ENCODE measurements around the gene C10orf53.
"Not testable (repeated sequence)": the region's sequence is repeated elsewhere in the genome, so short reads cannot be mapped to it uniquely, and the experiment has no call there.

C10orf53 gene

GRCh38 chr10:49666685-49667084 is 12.8 kb upstream of the C10orf53 start:
- TF ChIP-seq, protein P1, sequence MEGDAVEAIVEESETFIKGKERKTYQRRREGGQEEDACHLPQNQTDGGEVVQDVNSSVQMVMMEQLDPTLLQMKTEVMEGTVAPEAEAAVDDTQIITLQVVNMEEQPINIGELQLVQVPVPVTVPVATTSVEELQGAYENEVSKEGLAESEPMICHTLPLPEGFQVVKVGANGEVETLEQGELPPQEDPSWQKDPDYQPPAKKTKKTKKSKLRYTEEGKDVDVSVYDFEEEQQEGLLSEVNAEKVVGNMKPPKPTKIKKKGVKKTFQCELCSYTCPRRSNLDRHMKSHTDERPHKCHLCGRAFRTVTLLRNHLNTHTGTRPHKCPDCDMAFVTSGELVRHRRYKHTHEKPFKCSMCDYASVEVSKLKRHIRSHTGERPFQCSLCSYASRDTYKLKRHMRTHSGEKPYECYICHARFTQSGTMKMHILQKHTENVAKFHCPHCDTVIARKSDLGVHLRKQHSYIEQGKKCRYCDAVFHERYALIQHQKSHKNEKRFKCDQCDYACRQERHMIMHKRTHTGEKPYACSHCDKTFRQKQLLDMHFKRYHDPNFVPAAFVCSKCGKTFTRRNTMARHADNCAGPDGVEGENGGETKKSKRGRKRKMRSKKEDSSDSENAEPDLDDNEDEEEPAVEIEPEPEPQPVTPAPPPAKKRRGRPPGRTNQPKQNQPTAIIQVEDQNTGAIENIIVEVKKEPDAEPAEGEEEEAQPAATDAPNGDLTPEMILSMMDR (IDR thresholded peaks at IDR 0.05; ENCODE audit: extremely low read depth, insufficient read depth, missing control alignments) = no peak
- in situ Hi-C loops (cut with MboI; ENCODE audit: low pct_unique_long_range_greater_than_20kb, low sequenced_read_pairs, unreplicated experiment) = no loop called here
- no peak for DNase-seq (ENCODE audit: low spot score)

DNA sequence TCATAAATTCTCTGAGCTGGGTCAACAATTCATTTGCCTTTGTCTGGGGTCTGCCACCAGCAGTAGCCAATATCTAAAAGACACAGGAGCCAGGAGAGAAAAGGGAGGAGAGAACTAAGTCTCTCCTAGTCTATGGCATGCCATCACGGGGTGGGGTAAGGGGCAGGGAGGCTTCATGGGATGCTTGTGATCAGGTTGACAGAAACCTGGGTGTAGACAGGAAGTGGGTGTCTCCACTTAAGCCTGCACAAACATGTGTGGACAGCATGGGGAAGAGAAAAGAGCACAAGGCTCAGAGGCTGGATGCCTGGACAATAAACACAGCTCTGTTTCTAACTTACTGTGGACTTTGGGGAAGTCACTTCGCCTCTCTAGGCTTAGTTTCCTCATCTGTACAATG is 11.5 kb upstream of the C10orf53 start:
- in situ Hi-C loops (cut with MboI; ENCODE audit: low pct_unique_long_range_greater_than_20kb, low sequenced_read_pairs, unreplicated experiment) = no loop called here
- no peak for DNase-seq (ENCODE audit: low spot score)
- TF ChIP-seq, protein P1 (IDR thresholded peaks at IDR 0.05; ENCODE audit: extremely low read depth, insufficient read depth, missing control alignments) = no peak

DNA sequence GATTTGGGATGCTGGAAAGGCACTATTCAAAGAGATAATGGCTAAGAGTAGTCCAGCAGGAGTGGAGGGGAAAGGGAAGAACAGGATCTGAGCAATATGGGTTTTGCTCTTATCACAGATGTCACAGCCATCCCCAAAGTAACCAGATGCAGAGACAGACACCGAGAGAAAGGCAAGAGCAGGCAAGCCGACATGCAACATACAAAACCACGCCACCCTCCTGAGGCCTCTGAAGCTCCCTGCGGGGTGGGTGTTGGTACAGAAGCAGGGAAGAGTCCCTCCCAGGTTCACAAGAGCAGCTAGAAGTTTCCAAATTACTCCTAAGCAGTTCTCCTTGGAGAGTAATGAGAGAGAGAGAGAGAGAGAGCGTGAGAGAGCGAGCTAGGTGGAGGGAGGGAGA is 10.8 kb upstream of the C10orf53 start:
- no peak for DNase-seq (ENCODE audit: low spot score)
- in situ Hi-C loops (cut with MboI; ENCODE audit: low pct_unique_long_range_greater_than_20kb, low sequenced_read_pairs, unreplicated experiment) = no loop called here
- TF ChIP-seq, protein P1 (IDR thresholded peaks at IDR 0.05; ENCODE audit: extremely low read depth, insufficient read depth, missing control alignments) = no peak

DNA sequence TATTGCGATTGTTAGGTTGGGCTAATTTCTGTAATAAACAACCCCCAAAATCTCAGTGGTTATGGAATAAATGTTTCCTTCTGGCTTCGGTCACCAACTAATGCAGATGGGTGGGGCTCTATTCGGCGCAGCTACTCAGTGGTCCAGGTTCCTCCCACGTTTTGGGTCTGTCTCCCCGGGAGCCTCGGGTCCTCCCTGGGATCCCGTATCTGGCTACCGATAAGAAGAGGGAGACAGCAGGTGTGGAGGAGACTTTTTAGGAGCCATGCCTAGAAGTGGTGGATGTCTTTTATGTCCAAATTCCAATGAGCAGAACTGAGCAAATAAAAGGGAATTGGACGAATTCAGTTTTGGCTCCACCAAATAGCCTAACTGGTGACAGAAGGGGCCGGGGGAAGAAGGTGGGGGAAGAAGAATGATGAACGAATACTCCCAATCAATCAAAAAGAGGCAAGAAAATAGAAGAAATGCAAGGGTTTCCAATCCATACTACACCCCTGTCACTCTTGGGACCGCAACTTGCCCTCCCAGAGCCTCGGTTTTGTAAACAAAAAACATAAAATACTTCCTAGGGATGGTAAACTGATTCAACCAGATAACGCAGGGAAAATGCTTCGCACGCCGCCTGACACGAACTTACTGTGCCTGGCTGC is 498 bp upstream of the C10orf53 start:
- no peak for DNase-seq (ENCODE audit: low spot score)
- TF ChIP-seq, protein P1 (IDR thresholded peaks at IDR 0.05; ENCODE audit: extremely low read depth, insufficient read depth, missing control alignments) = no peak
- in situ Hi-C loops (cut with MboI; ENCODE audit: low pct_unique_long_range_greater_than_20kb, low sequenced_read_pairs, unreplicated experiment) = no loop called here

DNA sequence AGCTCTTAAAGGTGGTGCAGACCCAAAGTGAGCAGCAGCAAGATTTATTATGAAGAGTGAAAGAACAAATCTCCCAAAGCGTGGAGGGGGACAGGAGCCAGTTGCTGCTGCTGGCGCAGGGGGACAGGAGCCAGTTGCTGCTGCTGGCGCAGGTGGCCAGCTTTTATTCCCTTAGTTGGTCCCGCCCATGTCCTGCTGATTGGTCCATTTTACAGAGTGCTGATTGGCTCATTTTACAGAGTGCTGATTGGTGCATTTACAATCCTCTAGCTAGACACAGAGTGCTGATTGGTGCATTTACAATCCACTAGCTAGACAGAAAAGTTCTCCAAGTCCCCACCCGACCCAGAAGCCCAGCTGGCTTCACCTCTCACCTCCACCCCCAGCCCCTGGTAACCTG is 3.0 kb downstream of the C10orf53 start:
- in situ Hi-C loops (cut with MboI; ENCODE audit: low pct_unique_long_range_greater_than_20kb, low sequenced_read_pairs, unreplicated experiment); DNase-seq (ENCODE audit: low spot score): not testable (repeated sequence)

- DNase-seq (ENCODE audit: low spot score) = no peak
- in situ Hi-C loops (cut with MboI; ENCODE audit: low pct_unique_long_range_greater_than_20kb, low sequenced_read_pairs, unreplicated experiment) = no loop called here
- TF ChIP-seq, protein P1 (IDR thresholded peaks at IDR 0.05; ENCODE audit: extremely low read depth, insufficient read depth, missing control alignments) = no peak
Measured at GRCh38 chr10:49682879-49683278, 3.4 kb downstream of the C10orf53 start.

DNA sequence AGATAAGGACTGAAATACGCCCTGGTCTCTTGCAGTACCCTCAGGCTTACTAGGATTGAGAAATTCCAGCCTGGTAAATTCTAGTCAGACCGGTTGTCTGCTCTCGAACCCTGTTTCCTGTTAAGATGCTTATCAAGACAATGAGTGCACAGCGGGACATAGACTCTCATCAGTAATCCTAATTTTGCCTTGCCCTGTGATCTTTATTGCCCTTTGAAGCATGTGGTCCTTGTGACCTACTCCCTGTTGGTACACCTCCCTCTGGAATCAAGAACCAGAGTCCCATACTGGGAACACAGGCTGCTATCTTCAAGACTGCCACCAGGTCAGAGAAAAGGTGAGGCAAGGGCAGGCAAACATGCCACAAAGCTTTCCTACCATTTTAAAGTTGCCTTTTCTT is 7.2 kb downstream of the C10orf53 start:
- TF ChIP-seq, protein P1 (IDR thresholded peaks at IDR 0.05; ENCODE audit: extremely low read depth, insufficient read depth, missing control alignments) = no peak
- in situ Hi-C loops (cut with MboI; ENCODE audit: low pct_unique_long_range_greater_than_20kb, low sequenced_read_pairs, unreplicated experiment) = no loop called here
- DNase-seq (ENCODE audit: low spot score) = no peak
